C4-2B (cell line): ENCODE results near the gene LUC7L3.

Source experiments
- H3K27ac ChIP-seq: fragments of 450-650 bp; 2 replicates; pipeline ENCODE4 v1.5.1; 2017
- CTCF ChIP-seq: fragments of 450-650 bp; conservative IDR thresholded peaks from 2 replicates; pipeline ENCODE4 v1.5.1; 2017; ENCODE audit warnings: mild to moderate bottlenecking
- ZFX ChIP-seq: fragments of 450-650 bp; IDR thresholded peaks from 2 replicates; pipeline ENCODE4 v1.6.1; 2017

Gene LUC7L3

GRCh38 chr17:50692448-50693035, 26.9 kb upstream of the LUC7L3 start:
- TF ChIP-seq CTCF = no peak
- no peak for TF ChIP-seq ZFX
- H3K27ac ChIP-seq = no peak overlapping the region; the same call in 1 of the 2 replicates

GRCh38 chr17:50693036-50693682, 26.2 kb upstream of the LUC7L3 start:
- TF ChIP-seq ZFX = no peak
- H3K27ac ChIP-seq = no peak overlapping the region

GRCh38 chr17:50696365-50696879, 23.0 kb upstream of the LUC7L3 start:
- H3K27ac ChIP-seq = no peak overlapping the region
- TF ChIP-seq CTCF = no peak
- TF ChIP-seq ZFX = no peak

GRCh38 chr17:50697062-50697461, 22.3 kb upstream of the LUC7L3 start:
- no peak overlapping the region for H3K27ac ChIP-seq
- TF ChIP-seq ZFX (no peak), CTCF (no peak)

GRCh38 chr17:50697663-50698272, 21.6 kb upstream of the LUC7L3 start:
- TF ChIP-seq ZFX (no peak), CTCF (0 out of 2 replicates have a peak, but pooled peaks have one; percentile 10)
- no peak overlapping the region for H3K27ac ChIP-seq

- no peak overlapping the region for H3K27ac ChIP-seq
- no peak for TF ChIP-seq ZFX
- TF ChIP-seq CTCF = no peak
Observed at GRCh38 chr17:50699410-50699809, 20.0 kb upstream of the LUC7L3 start.

- no peak for TF ChIP-seq ZFX
- TF ChIP-seq CTCF = no peak
- no peak overlapping the region for H3K27ac ChIP-seq
Observed at GRCh38 chr17:50703162-50703561, 16.2 kb upstream of the LUC7L3 start.
